Measurements from ENCODE around the gene ESR1.

GRCh38 chr6:151940307-151940706, 132.8 kb downstream of the ESR1 start:
- TF ChIP-seq POLR2AphosphoS5 (IDR thresholded peaks at IDR 0.05; ENCODE audit: insufficient read depth, low read depth, low read length) (no peak), POLR2A (IDR thresholded peaks at IDR 0.05; ENCODE audit: low read depth, low read length) (no peak), MAX (IDR thresholded peaks at IDR 0.05; ENCODE audit: insufficient read depth, insufficient read length) (no peak), EZH2 (IDR thresholded peaks at IDR 0.05; ENCODE audit: borderline replicate concordance, low read depth, low read length, severe bottlenecking) (no peak)
- TF ChIP-seq, protein P1, sequence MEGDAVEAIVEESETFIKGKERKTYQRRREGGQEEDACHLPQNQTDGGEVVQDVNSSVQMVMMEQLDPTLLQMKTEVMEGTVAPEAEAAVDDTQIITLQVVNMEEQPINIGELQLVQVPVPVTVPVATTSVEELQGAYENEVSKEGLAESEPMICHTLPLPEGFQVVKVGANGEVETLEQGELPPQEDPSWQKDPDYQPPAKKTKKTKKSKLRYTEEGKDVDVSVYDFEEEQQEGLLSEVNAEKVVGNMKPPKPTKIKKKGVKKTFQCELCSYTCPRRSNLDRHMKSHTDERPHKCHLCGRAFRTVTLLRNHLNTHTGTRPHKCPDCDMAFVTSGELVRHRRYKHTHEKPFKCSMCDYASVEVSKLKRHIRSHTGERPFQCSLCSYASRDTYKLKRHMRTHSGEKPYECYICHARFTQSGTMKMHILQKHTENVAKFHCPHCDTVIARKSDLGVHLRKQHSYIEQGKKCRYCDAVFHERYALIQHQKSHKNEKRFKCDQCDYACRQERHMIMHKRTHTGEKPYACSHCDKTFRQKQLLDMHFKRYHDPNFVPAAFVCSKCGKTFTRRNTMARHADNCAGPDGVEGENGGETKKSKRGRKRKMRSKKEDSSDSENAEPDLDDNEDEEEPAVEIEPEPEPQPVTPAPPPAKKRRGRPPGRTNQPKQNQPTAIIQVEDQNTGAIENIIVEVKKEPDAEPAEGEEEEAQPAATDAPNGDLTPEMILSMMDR (IDR thresholded peaks at IDR 0.05; ENCODE audit: extremely low read depth in 1 of 2, insufficient read depth in 1 of 2, low read depth in 1 of 2, low read length in 2 of 2): no peak
